ENCODE measurements around the gene EXOG. TPM values are rescaled to one million over a fixed set of nuclear protein-coding genes. Genes with fewer than 3 reads are reported as not detected.

EXOG gene
- total and polyA plus RNA-seq, 11 donors = 18.3 to 35.9 (median 25.0) TPM

- Histone ChIP-seq H3K4me3 (no peak overlapping the region), H3K9me3 (no peaks in the 10 kb centered on the region), H3K4me1 (peaks cover 0 to 65% (median 37%) of the 10 kb centered on the region in 12 donors), H3K36me3 (peaks cover 0 to 12% (median 0%) of the 10 kb centered on the region in 9 donors), H3K27ac (peak overlapping the region in 8 of 12 donors; percentile 6 to 96 (median 90)), H3K27me3 (no peaks in the 10 kb centered on the region)
- intact Hi-C loops (cut with DNase I) = no loop called here
- TF ChIP-seq POLR2A (IDR thresholded peaks at IDR 0.05) = no peak
- TF ChIP-seq CTCF (IDR thresholded peaks at IDR 0.05) = no peak
- 76 to 88% (median 86%) methylated on average over 1 of the region's 1 CpG for WGBS, 4 donors
- ATAC-seq (no peak), DNase-seq (no peak)
Observed at GRCh38 chr3:38545550-38545949, 49.4 kb downstream of the EXOG start.

- Histone ChIP-seq H3K9me3 (no peaks in the 10 kb centered on the region), H3K27ac (peak overlapping the region in 6 of 12 donors; percentile 81 to 96 (median 90)), H3K27me3 (no peaks in the 10 kb centered on the region), H3K4me3 (no peak overlapping the region), H3K4me1 (peaks cover 0 to 65% (median 36%) of the 10 kb centered on the region in 12 donors), H3K36me3 (peaks cover 0 to 15% (median 0%) of the 10 kb centered on the region in 9 donors)
- TF ChIP-seq POLR2A (IDR thresholded peaks at IDR 0.05) (no peak), CTCF (IDR thresholded peaks at IDR 0.05) (no peak)
- intact Hi-C loops (cut with DNase I) = no loop called here
- no peak for DNase-seq
- 87 to 94% (median 92%) methylated on average over 4 of the region's 4 CpGs for WGBS, 4 donors
- no peak for ATAC-seq
Observed at GRCh38 chr3:38545983-38546382, 49.8 kb downstream of the EXOG start.

GRCh38 chr3:38548154-38548931, 52.2 kb downstream of the EXOG start:
- Histone ChIP-seq H3K36me3 (peaks cover 0 to 32% (median 10%) of the 10 kb centered on the region in 9 donors), H3K27me3 (no peaks in the 10 kb centered on the region), H3K27ac (peak overlapping the region in 11 of 12 donors; percentile 28 to 96 (median 78)), H3K4me1 (peaks cover 0 to 42% (median 14%) of the 10 kb centered on the region in 12 donors), H3K4me3 (no peak overlapping the region), H3K9me3 (peaks cover 0 to 3% (median 0%) of the 10 kb centered on the region in 12 donors)
- intact Hi-C loops (cut with DNase I) = no loop called here
- peak in 3 of 5 donors; percentile 36 to 58 (median 56) for DNase-seq
- 48 to 64% (median 57%) methylated on average over 17 of the region's 17 CpGs for WGBS, 4 donors
- TF ChIP-seq CTCF (IDR thresholded peaks at IDR 0.05) (no peak), POLR2A (IDR thresholded peaks at IDR 0.05) (no peak)
- ATAC-seq = peak in 3 of 4 donors; percentile 2 to 41 (median 10)

- Histone ChIP-seq H3K36me3 (peaks cover 0 to 40% (median 15%) of the 10 kb centered on the region in 9 donors), H3K9me3 (peaks cover 0 to 3% (median 0%) of the 10 kb centered on the region in 12 donors), H3K27me3 (no peaks in the 10 kb centered on the region), H3K4me1 (peaks cover 0 to 39% (median 10%) of the 10 kb centered on the region in 12 donors), H3K27ac (peak overlapping the region in 9 of 12 donors; percentile 30 to 96 (median 78)), H3K4me3 (no peak overlapping the region)
- 49 to 70% (median 65%) methylated on average over 5 to 9 of the region's 9 CpGs for WGBS, 4 donors
- intact Hi-C loops (cut with DNase I) = no loop called here
- DNase-seq = peak in 2 of 5 donors; percentile 7 to 30
- peak in 3 of 4 donors; percentile 1 to 14 (median 2) for ATAC-seq
- no peak for TF ChIP-seq CTCF (IDR thresholded peaks at IDR 0.05)
Observed at GRCh38 chr3:38549082-38549481, 52.9 kb downstream of the EXOG start.
